Stimulated activated CD4-positive, alpha-beta T cell treated with anti-CD3 and anti-CD28 coated beads, TNF-alpha, amount 100 ng/mL, for 1 hour (primary cell): Measurements from ENCODE around the gene PLD6.

ENCODE experiments used
- DNase-seq, 3 donors: peaks; one replicate each; pipeline ENCODE4 v3.0.0-alpha.2; 2020; ENCODE audit warnings: low read depth in 3 of 3, low spot score in 1 of 3

Gene PLD6

DNA sequence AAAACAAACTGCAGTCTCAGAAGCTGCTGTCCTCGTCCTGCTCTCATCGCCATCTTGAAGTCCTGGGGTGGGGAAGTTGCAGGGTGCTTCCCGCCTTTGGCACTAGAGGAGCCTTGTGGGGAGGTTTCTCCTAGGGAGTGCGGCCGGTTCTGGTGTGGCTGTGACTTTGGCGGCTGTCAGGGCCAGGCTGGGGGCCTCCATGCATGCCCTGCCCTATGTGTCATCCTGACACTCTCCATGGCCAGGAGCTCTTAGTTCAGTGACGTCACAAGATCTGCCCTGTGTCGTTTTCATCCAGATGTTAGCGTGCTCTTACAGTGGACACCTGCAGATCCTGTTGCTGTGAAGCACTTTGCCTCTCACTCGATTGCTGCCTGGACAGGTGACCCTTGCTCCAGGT lies 49.6 kb downstream of the PLD6 start:
- DNase-seq: no peak

DNA sequence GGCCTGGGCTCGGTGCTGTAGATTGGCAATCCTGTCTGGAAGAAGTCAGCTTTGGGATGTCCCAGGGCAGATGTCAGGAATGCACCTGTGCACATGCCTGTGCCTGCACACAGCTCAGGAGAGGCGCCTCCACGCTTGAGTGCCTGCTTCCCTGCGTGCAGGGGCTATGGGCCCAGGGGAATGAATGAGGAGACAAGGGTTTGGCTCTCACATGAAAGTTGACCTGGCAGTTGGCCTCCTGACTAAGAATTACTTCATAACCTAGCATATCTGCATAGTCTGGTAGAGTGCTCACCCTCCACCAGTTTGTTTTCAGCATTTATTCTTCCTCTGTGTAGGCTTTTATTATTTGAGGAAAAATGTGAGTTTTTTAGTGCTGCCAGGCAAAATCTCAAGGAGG lies 50.0 kb downstream of the PLD6 start:
- no peak for DNase-seq

DNA sequence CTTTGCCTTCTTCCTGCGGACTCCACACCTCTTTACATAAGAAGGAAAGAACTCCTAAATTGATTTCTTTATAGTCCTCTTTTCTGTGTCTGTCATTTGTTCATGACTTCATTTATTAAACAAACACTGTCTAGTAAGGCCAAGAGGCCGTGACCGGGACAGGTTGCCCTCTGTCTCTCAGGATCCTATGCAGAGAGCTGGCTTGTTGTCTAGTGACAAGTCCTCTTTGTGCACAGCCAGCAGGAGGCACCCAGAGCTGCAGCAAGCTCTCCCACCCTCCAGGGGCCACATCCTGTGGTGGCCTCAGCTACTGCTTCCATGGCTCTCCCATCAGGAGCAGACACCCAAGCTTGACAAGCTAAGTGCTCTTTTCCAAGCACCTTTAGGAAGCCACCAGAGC lies 50.6 kb downstream of the PLD6 start:
- DNase-seq: no peak

DNA sequence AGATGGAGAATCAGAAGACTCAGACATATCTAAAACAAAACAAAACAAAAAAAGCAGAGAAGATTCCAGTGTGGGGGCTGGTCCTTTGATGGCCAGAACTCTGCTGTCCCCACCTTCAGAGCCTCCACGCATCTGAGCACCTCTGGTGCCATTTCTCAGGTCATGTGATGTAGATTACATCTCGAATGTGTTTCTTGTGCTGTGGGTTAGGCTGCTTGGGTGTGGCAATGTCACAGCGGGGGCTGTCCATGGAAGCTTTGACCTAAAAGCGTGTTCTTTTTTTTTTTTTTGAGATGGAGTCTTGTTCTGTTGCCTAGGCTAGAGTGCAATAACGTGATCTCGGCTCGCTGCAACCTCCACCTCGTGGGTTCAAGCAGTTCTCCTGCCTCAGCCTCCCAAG lies 51.2 kb downstream of the PLD6 start:
- no peak for DNase-seq

DNA sequence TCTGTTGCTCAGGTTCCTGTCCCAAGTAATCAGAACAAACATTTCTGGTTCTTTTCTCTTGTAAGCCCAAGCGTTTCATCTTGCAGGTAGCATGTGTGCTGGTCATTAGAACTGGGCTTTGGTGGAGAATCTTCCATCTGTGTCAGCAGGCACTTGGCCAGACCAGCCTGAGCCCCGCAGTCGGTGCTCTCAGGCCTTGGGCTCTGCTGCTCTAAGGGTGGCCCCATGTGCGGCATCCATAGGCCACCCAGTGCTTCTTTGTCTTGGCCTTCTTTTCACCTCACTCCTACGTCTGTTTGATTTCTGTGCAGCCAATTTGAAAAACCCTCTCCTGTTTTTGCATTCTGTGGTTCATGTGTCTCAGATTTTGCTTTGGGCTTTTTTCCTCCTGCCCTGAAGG lies 51.6 kb downstream of the PLD6 start:
- no peak for DNase-seq

DNA sequence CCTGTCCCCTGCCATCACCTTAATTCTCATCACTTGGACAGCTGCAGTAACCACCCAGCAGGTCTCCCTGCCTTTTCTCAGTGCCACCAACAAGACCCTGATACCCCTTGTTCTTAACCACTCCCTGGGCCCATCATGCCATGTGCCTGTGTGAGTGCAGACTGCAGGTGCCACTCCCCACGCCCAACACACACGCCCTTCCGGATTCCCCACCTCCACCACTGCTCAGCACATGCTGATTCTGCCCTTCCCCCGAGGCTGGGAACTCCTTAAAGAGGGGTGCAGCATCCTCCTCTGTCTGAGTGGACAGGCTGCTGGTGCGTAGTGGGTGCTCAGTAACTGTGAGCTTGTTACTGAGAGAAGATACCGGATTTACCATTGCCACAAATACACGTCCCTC lies 52.4 kb downstream of the PLD6 start:
- no peak for DNase-seq

DNA sequence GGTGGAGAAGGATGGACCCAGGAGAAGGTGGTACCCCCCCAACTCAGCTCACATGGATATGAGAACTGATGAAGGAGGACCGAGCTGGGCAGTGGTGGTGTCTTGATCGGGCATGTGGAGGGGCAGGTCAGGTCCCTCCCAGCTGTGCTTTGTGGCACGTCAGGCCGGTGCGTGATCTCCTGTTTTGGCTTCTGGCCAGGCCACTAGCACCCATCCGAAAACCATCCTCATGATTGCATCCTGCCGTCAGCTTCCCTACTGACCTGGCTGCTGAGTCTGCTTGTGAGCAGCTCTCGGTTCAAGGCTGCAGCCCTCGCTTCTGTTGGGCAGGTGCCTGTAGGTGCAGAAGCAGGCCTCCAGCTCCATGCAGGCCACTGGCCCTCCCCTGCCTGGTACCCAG lies 53.1 kb downstream of the PLD6 start:
- no peak for DNase-seq

DNA sequence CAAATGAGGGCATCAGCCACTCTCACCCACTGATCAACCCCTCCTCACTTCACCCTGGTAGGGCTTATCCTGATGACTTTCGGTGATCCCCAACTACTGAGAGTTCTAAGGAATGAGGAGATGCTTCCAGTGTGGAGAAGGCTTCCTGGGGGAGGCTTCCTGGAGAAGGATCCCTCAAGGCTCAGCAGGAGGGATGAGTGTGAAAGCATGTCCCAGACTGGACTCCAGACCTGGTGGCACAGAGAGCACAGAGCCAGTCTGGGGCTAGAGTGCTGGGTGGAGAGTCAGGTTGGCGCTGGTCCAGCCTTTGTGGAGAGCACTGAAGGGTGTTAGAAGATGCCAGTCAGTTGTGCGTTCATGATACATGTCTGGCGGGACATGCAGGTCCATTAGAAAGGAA lies 53.7 kb downstream of the PLD6 start:
- no peak for DNase-seq

DNA sequence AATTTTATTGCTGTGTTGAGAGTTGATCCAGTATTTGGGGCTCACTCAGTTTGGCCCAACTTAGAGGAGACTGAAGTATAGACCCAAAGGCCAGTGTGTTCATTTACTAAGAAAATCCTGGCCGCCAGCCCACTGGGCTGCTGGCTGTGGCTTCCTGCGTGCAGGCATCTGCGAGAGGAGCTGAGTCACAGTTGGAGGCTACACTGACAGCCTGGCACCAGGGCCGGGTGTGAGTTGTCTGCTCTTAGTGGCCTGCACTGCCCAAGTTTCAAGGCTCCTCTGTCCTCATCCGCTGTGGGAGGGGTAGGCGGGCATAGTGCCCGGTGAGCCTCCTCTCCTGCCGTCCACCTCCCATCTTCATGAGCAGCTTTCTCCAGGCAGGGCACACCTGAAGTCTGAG lies 54.2 kb downstream of the PLD6 start:
- no peak for DNase-seq

DNA sequence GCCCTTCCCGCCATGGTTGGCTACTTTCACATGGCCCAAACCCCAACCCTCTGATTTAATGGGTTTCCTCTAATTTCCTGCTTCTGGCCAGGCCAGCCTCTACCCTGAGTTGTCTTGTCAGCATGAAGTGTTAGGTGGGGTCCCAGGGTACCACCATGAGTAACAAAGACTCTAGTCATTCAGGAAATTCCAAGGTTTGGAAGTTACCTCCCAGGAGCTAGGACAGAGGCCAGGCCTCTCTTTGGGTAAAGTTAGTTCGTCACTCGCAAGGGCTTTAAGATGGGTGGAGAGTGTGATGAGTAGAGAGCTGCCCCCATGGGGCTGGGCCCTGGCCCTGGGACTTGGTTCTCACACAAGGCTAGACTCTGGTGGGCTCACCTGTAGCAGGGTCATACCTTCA lies 54.6 kb downstream of the PLD6 start:
- no peak for DNase-seq

DNA sequence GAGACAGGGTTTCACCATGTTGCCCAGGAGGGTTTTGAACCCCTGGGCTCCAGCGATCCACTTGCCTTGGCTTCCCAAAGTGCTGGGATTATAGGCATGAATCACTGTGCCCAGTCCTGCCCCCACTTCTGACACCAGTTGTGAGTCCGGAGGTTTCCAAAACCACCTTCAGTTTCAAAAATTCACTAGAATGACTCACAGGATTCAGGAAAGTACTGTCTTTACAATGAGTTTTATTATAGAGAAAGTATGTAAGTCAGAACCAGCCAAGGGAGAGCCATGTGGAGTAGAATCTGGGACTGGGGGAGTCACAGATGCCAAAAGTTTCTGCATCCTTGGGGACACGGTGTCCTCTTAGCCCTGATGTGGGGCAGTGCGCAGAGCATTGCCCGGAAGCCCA lies 55.1 kb downstream of the PLD6 start:
- no peak for DNase-seq
